HG02885 (cell line): ENCODE results near the gene SCLT1.
"Not testable (repeated sequence)": the region's sequence is repeated elsewhere in the genome, so short reads cannot be mapped to it uniquely, and the experiment has no call there.

Source experiments
- ATAC-seq: cut with Tn5 transposase; IDR thresholded peaks from one replicate; pipeline ENCODE4 v1.9.1; 2021; ENCODE audit warnings: mild to moderate bottlenecking; ENCODE audit not compliant: unreplicated experiment, poor library complexity

Gene SCLT1

DNA sequence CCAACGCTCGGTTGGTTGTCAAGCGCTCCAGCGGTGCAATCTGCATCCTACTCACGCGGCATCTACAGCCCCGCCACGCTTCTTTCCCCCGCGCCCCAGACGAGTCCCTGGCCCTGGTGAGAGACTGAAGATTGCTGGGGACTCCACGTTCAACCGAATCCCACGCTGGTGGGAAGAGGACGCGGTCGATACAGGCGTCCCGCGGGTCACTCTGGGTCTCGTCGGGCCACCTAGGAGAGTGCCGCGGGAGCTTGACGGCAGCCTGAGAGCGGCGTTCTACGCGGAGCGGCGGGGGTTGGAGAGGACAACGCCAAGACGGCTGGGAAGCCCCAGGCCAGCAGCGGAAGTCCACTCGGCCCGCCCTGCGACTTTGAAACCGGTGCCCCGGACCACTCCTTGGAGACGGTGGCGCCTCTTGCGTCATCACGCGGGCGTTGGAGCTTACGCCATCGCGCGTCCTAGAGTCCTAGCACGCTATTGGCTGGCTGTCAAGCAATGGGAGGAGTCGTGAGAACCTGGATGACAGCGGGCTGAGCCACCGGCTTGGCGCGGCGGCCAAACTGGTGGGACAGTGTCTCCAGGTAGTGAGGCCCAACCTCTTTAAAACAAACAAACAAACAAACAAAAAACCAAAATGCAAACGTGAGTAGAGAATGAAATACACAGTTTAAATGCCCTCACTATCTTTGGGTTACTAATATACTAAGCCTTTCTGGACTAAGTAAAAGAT lies at the start of gene SCLT1:
Gene SCLT1 (minus strand): TSS at position 349 of the 730 bp plus-strand sequence. CDS start 436 bp downstream, outside the sequence.
- peak; percentile 92 for ATAC-seq

GRCh38 chr4:129140521-129140920 lies 47.2 kb upstream of the SCLT1 start:
- ATAC-seq: no peak

- no peak for ATAC-seq
These were observed 45.6 kb upstream of the SCLT1 start for GRCh38 chr4:129138810-129139496.

DNA sequence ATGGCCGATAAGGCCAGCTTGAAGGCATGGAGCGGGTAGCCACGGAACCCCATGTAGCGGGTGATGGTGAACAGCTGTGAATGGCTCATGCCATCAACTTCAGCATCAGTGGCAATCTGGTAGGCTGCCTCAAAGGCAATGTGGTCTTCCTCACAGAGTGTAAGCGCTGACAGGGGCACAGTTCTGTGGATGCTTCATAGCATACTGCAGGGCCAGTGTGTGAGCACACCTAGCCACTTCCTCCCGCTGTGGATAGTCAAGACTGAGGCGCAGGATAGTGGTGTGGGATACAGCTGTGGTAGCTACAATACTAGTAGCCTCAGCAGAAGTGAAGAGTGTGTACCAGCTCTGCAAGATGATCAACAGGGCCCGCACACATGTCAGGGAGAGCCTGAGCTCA lies 43.1 kb upstream of the SCLT1 start:
- no peak for ATAC-seq

- ATAC-seq: no peak
These were observed 38.0 kb upstream of the SCLT1 start for GRCh38 chr4:129131343-129131742.

DNA sequence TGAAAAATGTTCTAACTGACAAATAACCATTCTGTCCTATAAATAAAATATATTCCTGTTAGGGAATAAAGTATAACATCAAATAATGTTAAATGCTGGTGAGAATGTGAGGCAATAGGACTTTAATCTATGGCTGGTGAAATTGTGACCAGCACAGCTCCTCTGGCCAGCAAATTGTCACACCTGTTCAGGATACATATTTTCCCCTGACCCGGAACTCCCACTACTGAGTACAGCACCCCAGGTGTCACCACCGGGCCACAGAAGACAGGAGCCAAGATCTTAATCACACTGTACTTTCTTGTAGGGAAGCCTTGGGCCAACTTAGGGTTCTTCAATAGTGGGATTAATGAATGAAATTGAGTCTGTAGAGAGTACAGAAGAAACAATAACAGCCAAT lies 35.8 kb upstream of the SCLT1 start:
- ATAC-seq: no peak

GRCh38 chr4:129126614-129127013 lies 33.3 kb upstream of the SCLT1 start:
- not testable (repeated sequence) for ATAC-seq

DNA sequence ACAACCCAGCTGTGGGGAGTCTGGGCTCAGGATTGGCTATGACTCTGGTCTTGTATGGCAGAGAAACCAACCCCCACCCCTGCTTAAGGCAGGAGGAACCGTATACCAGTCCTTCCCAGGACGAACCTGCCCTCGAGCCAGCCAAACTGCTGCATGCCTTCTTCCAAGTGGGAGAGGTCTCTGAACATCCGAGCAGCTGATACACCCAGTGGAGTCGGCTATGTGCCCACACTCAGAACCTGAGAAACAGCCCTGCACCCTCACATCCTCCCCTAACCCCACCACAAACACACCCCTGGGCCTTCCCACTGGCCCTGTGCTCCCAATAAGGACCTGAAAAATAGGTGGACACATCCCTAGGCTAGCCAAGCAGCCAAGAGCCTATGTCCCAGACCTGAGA lies 24.4 kb upstream of the SCLT1 start:
- ATAC-seq: no peak

DNA sequence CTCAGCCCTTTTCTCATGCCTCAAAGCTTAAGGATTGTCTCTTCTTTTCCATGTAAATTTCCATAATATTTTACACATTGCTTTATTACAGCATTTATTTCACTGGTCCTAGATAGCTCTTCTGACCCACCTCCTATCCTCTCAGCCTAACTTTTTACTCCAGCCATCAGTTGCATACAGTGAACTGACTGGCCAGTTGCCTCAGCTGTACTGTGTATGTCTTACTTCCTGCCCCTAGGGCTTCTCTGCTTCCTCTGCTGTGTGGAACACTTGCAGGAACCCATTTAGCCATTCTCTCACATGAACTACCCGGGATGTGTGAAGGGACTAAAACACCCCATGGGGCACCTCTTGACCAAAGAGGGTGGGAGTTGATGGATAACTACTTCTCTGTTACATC lies 20.6 kb upstream of the SCLT1 start:
- ATAC-seq: no peak

DNA sequence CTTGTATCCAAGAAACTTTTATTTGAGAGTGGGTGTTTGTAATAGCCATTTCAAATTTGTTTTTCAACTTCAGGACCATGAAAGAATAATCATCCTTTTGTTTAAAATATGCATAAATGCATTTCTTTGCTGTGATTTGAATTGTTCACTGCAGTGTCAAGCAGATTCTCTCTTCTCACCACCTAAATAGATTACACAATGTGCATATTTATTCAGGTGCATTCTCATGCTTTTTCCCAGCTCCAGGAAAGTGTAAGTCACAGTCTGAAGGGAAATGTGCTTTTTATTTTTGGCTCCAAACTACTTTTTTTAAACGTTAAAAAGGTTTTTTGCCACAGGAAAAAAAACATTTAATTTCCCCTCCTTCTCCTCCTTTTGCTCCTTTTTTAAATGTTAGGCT lies 20.1 kb upstream of the SCLT1 start:
- ATAC-seq: no peak

DNA sequence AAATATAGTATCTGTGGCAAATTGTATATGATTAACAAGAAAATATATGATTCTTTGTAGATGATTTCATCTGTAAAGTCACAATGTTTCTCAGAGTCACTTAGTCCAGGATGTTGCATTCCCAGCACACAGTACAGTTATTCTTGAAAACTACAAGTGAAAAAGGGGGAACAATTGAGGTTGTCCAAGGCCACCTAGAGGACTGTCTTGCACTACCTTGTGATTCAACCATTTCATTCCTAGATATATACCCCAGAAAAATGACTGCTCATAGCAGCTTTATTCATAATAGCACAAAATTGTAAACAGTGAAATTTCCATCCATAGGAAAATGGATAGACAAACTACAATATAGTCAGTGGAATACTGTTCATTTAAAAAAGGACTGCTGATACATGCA lies 18.6 kb upstream of the SCLT1 start:
- ATAC-seq: no peak

DNA sequence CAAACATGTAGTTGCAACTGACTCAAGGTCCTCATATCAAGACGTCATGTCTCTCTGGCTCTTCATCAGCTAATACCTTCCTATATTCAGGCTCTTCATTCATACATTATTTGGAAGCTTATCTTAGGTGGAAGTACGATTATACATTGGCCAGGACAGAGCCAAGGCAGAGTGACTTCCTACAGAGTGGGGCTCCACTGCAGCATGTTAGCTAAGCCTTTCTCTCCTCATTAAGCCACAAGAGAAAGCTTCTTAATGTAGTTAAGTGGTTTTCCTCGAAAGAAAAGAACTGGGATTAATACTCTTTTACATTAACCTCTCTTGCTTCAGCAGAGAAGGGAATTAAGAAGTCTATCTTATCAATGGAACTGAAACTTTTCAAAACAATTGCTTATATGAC lies 17.6 kb upstream of the SCLT1 start:
- no peak for ATAC-seq

- ATAC-seq: no peak
These were observed 16.9 kb upstream of the SCLT1 start for GRCh38 chr4:129109965-129110824.

- no peak for ATAC-seq
These were observed 5.2 kb upstream of the SCLT1 start for GRCh38 chr4:129098531-129099001.

- ATAC-seq: peak; percentile 49
These were observed 2.6 kb upstream of the SCLT1 start, which contains the start of gene C4orf33 for GRCh38 chr4:129095811-129096454. TSS of gene C4orf33 (plus strand) at chr4:129096152. CDS start at chr4:129102611, 6,459 bp downstream.

DNA sequence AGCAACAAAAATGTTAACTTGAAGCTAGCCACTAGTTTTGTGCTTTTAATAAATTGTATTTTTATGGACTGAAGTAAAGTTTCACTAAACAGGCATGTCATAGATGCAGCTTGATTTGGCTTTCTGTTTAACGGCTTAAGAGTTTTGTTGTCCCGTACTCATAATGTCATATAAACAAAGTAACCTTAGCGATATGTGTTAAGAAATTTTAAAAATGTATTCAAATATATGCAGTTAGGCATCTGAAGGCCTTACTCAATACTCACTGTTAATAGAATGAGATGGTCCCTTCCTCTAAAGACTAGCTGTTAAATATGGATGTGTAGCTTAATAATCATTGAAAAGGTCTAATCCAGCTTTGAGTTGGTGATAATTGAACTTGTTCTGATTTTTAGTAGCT lies 1.0 kb upstream of the SCLT1 start:
- ATAC-seq: no peak

- ATAC-seq: no peak
These were observed 628 bp downstream of the SCLT1 start for GRCh38 chr4:129092631-129093190.

- ATAC-seq: no peak
These were observed 5.8 kb downstream of the SCLT1 start for GRCh38 chr4:129087516-129087915.

DNA sequence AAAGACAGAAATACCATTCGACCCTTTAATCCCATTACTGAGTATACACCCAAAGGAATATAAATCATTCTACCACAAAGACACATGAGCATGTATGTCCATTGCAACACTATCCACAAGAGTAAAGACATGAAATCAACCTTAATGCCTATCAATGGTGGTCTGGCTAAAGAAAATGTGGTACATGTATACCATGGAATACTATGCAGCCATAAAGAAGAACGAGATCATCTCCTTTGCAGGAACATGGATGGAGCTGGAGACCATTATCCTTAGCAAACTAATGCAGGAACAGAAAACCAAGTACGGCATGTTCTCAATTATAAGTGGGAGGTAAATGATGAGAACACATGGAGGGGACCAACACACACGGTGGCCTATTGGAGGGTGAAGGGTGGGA lies 7.9 kb downstream of the SCLT1 start:
- ATAC-seq: no peak

DNA sequence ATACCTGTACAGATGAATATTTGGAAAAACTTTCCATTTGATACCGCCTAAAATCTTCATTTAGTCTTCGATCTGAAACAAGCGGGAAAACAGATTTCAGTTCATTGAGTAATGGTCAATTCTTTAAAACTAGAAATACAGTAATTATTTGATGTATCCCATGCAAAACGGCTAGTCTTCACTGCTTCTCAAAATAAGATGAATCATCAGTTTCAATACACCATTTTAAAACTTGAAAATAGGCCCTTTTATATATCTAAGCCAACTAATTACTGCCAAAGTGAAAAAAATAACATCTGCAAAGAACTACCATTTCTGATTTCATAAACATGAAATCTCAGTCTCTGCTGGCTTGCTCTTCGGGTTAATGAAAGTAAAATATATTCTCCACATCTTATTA lies 11.0 kb downstream of the SCLT1 start:
- ATAC-seq: no peak
